ENCODE measurements around the gene NDST3.

Gene NDST3

DNA sequence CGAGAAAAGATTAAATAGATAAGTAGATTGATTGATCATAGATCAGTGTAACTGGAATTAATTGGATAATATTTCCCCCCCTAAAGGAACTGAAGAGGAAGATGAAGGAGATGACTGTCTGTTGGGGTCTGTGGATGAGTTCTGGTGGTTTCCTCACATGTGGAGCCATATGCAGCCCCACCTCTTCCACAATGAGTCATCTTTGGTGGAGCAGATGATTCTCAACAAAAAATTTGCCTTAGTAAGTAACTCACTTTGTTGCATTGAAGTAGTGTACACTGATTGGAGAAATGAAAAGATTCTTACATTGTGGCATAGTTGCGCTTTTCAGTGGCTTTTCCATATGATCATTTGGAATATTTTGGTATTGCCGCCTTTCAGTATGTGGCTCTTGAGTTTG is 80.4 kb downstream of the NDST3 start:
- CTCF ChIA-PET, result no interaction called here

DNA sequence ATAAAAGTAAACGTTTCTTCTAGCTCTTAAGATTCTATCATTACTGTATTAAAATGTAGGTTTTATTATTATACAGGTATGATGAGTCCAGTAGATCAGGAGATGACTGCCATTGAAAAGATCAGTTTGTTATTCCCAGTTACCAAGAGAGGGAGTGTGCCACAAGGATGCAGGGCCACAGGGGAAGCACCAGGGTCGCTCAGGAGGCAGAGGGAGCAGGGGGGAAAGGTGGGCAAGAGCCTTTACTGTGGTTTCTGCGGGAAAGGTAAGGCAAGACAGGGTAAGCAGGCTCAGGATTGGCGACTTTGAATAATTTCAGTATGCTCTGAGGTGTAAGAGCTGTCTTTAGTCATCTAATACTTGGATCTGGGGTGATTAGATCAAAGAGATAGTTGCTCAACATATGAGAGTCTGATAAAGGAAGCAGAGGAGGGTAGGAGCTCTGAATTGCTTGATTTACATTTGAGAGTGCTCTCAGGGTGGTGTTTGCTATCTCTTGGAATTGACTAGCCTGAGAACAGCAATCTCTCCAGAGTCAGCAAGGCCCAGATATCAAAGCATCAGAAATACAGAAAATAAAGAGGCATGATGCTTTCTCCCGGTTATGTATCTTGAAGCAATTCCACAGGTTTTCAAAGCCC is 86.0 kb downstream of the NDST3 start:
- DNase-seq (ENCODE audit: extremely low spot score), result no peak
- ChIA-PET CTCF (no interaction called here), POLR2A (no interaction called here)
- TF ChIP-seq L3MBTL2 (conservative IDR thresholded peaks at IDR 0.05) (no peak), BHLHE40 (IDR thresholded peaks at IDR 0.05; ENCODE audit: borderline replicate concordance) (no peak), FOXM1 (IDR thresholded peaks at IDR 0.05; ENCODE audit: borderline replicate concordance) (no peak), FOXK2 (IDR thresholded peaks at IDR 0.05) (no peak), TARDBP (IDR thresholded peaks at IDR 0.05) (no peak), FOXA1 (IDR thresholded peaks at IDR 0.05) (no peak), LEF1 (IDR thresholded peaks at IDR 0.05; ENCODE audit: borderline replicate concordance) (no peak), SP1 (IDR thresholded peaks at IDR 0.05) (no peak), ARNT (IDR thresholded peaks at IDR 0.05) (no peak), CTBP1 (IDR thresholded peaks at IDR 0.05; ENCODE audit: borderline replicate concordance) (no peak), ZNF384 (IDR thresholded peaks at IDR 0.05) (no peak), ELF4 (IDR thresholded peaks at IDR 0.05) (no peak)
- TF ChIP-seq, protein P1, sequence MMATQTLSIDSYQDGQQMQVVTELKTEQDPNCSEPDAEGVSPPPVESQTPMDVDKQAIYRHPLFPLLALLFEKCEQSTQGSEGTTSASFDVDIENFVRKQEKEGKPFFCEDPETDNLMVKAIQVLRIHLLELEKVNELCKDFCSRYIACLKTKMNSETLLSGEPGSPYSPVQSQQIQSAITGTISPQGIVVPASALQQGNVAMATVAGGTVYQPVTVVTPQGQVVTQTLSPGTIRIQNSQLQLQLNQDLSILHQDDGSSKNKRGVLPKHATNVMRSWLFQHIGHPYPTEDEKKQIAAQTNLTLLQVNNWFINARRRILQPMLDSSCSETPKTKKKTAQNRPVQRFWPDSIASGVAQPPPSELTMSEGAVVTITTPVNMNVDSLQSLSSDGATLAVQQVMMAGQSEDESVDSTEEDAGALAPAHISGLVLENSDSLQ (IDR thresholded peaks at IDR 0.05), result no peak

More for the DNA sequence above, 80.4 kb downstream of the NDST3 start:
- TF ChIP-seq ZNF384 (IDR thresholded peaks at IDR 0.05) (no peak), BHLHE40 (IDR thresholded peaks at IDR 0.05; ENCODE audit: borderline replicate concordance) (no peak)
- no peak for DNase-seq (ENCODE audit: extremely low spot score)
- POLR2A ChIA-PET, result no interaction called here

DNA sequence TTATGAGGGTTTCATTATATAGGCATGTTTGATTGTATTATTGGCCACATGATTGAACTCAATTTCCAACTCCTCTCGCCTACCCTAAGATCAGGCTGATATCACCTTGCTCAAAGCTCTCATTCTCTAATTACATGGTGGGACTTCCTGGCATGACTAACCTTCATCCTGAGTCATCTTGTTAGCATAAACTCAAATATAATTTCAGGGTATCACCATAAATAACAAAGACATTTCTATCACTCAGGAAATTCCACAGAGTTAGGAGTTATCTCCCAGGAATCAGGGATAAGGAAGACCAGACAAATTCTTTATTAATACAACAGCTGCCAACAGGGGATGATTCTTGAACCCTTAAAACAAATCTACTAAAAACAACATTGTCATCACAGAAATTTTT is 90.7 kb downstream of the NDST3 start:
- TF ChIP-seq HDGF (IDR thresholded peaks at IDR 0.05; ENCODE audit: borderline replicate concordance), result no peak
- no peak for TF ChIP-seq FOXK2 (IDR thresholded peaks at IDR 0.05)
- no peak for TF ChIP-seq BHLHE40 (IDR thresholded peaks at IDR 0.05; ENCODE audit: borderline replicate concordance)
- TF ChIP-seq ELF4 (IDR thresholded peaks at IDR 0.05), result no peak
- no peak for TF ChIP-seq FOXM1 (IDR thresholded peaks at IDR 0.05; ENCODE audit: borderline replicate concordance)
- TF ChIP-seq LEF1 (IDR thresholded peaks at IDR 0.05; ENCODE audit: borderline replicate concordance), result no peak
- ChIA-PET POLR2A (no interaction called here), CTCF (no interaction called here)
- DNase-seq (ENCODE audit: extremely low spot score), result no peak

DNA sequence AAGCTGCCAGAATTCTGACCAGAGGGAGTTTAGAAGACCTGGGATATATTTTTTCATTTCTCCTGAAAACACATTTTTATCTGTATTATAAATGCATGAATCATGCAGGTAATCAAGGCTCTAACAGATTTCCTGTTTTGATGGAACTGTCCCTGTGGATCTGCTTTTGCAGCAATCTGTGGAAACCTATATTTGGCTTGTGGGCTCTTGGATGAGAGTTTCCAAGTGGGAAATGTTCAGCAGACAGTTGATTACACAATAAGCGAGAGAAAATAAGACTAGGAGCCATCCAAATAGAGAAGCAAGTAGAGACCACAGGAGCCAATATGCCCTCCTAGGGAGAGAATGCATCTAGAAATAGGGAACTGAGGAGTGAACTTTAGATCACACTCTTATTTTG is 105.0 kb downstream of the NDST3 start:
- TF ChIP-seq ELF4 (IDR thresholded peaks at IDR 0.05), result no peak
- POLR2A ChIA-PET, result no interaction called here
- CTCF ChIA-PET, result no interaction called here
- DNase-seq (ENCODE audit: extremely low spot score), result no peak

DNA sequence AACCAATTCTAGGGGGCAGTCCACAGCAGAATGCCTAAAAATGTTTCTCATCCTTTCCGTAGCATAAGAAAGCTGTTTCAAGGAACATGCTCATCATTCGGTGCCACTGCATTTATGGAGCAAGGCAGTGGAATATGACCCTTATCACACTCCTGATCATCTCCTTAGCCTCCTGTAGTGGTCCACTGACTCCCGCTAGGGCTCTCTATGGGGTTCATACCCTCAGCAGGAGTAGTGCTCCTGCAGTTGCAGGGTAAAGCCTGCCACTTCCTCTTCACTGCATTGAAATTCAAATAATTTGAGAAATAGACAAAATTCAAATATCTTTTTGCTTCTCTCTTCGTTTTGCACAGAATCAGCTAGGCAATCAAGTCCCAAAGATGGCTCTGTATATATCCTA is 107.0 kb downstream of the NDST3 start:
- DNase-seq (ENCODE audit: extremely low spot score), result no peak
- ChIA-PET POLR2A (no interaction called here), CTCF (no interaction called here)
- TF ChIP-seq HDGF (IDR thresholded peaks at IDR 0.05; ENCODE audit: borderline replicate concordance) (no peak), ARNT (IDR thresholded peaks at IDR 0.05) (no peak), TARDBP (IDR thresholded peaks at IDR 0.05) (no peak), NFRKB (IDR thresholded peaks at IDR 0.05) (no peak), FOXM1 (IDR thresholded peaks at IDR 0.05; ENCODE audit: borderline replicate concordance) (no peak), CTBP1 (IDR thresholded peaks at IDR 0.05; ENCODE audit: borderline replicate concordance) (no peak), L3MBTL2 (conservative IDR thresholded peaks at IDR 0.05) (no peak), SUZ12 (IDR thresholded peaks at IDR 0.05) (no peak), BHLHE40 (IDR thresholded peaks at IDR 0.05; ENCODE audit: borderline replicate concordance) (no peak), FOXA1 (IDR thresholded peaks at IDR 0.05) (no peak), FOXK2 (IDR thresholded peaks at IDR 0.05) (no peak), LEF1 (IDR thresholded peaks at IDR 0.05; ENCODE audit: borderline replicate concordance) (no peak), ZNF384 (IDR thresholded peaks at IDR 0.05) (no peak), ELF4 (IDR thresholded peaks at IDR 0.05) (no peak), SP1 (IDR thresholded peaks at IDR 0.05) (no peak)
- TF ChIP-seq, protein P1 (IDR thresholded peaks at IDR 0.05), result no peak

DNA sequence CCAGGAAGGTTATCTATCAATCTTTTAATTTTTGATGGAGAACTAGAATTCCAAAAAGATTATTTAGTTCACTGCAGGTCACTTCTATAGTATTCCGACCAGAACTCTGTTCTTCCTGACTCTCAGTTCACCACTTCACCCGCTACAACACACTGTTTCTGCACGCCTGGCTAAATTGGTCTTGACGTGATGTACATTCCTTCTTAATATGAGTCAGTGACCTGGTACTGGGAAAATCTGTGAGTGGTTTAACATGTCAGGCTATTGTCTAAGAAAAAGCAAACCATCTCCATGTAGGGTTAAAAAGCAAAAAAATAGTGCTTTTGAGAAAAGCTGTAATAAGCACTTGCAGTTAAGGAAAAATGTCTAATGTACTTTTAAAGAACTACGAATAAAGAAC is 120.4 kb downstream of the NDST3 start:
- POLR2A ChIA-PET, result no interaction called here
- DNase-seq (ENCODE audit: extremely low spot score), result no peak

DNA sequence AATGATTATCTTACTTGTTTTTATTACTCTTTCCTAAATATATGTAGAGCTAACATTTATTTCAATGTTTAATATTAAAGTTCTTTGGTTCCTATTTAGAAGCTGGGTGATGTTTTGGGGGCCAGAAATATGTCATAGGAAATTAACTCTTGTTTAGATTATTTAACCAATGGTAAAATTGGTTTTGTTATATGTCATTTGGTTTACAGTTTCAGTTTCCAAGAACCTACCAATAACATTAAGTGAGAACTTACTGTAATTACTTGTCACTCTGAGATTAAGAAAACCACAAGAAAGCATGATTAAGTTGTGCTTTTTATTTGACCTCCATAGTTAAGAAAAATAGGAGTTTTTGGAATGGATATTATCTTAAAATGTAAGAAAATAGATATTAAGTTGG is 121.2 kb downstream of the NDST3 start:
- DNase-seq (ENCODE audit: extremely low spot score), result no peak
- ChIA-PET POLR2A (no interaction called here), CTCF (no interaction called here)
- no peak for TF ChIP-seq L3MBTL2 (conservative IDR thresholded peaks at IDR 0.05)
- TF ChIP-seq NFRKB (IDR thresholded peaks at IDR 0.05), result no peak
- no peak for TF ChIP-seq CTBP1 (IDR thresholded peaks at IDR 0.05; ENCODE audit: borderline replicate concordance)
- TF ChIP-seq SP1 (IDR thresholded peaks at IDR 0.05), result no peak
- no peak for TF ChIP-seq FOXM1 (IDR thresholded peaks at IDR 0.05; ENCODE audit: borderline replicate concordance)
- TF ChIP-seq FOXA1 (IDR thresholded peaks at IDR 0.05), result no peak
- no peak for TF ChIP-seq BHLHE40 (IDR thresholded peaks at IDR 0.05; ENCODE audit: borderline replicate concordance)
- TF ChIP-seq ZNF384 (IDR thresholded peaks at IDR 0.05), result no peak
- no peak for TF ChIP-seq ARNT (IDR thresholded peaks at IDR 0.05)
- TF ChIP-seq FOXK2 (IDR thresholded peaks at IDR 0.05), result no peak
- no peak for TF ChIP-seq ELF4 (IDR thresholded peaks at IDR 0.05)
- no peak for TF ChIP-seq HDGF (IDR thresholded peaks at IDR 0.05; ENCODE audit: borderline replicate concordance)
- no peak for TF ChIP-seq SUZ12 (IDR thresholded peaks at IDR 0.05)
- TF ChIP-seq, protein P1 (IDR thresholded peaks at IDR 0.05), result no peak
- no peak for TF ChIP-seq LEF1 (IDR thresholded peaks at IDR 0.05; ENCODE audit: borderline replicate concordance)
- TF ChIP-seq TARDBP (IDR thresholded peaks at IDR 0.05), result no peak

More for the DNA sequence above, 120.4 kb downstream of the NDST3 start:
- CTCF ChIA-PET, result no interaction called here
- TF ChIP-seq, protein P1 (IDR thresholded peaks at IDR 0.05), result no peak
